B cell (primary cell): ENCODE data around the gene NCLN. TPM values are rescaled to one million over a fixed set of nuclear protein-coding genes. Genes with fewer than 3 reads are reported as not detected.

Source experiments
- ATAC-seq: fragments of 200-7000 bp; cut with Tn5 transposase; one replicate; pipeline ENCODE4 v1.10.0; 2021; ENCODE audit warnings: low read depth, mild to moderate bottlenecking, moderate number of reproducible peaks, moderate library complexity
- CTCF ChIA-PET: fragments of 350-600 bp; sonication (Branson Sonifier 250); formaldehyde crosslinking; loops from one replicate; lab custom pipeline; 2021; ENCODE audit warnings: antibody characterized with exemption, inconsistent platforms; lab: Charles Lee
- POLR2A ChIA-PET: fragments of 350-600 bp; sonication (Branson Sonifier 250); formaldehyde crosslinking; loops from one replicate; lab custom pipeline; 2021; ENCODE audit warnings: antibody characterized with exemption; lab: Charles Lee
- DNase-seq: peaks from one replicate; pipeline ENCODE4 v3.0.0; 2013
- H2AFZ ChIP-seq: 2 replicates; pipeline ENCODE4 v1.6.1; 2012; ENCODE audit warnings: mild to moderate bottlenecking, low read depth, low read length; ENCODE audit not compliant: insufficient read depth, poor library complexity, severe bottlenecking
- H3K27ac ChIP-seq, 2 donors: 1 replicate in 1 of 2; 2 replicates in 1 of 2; pipeline ENCODE4 v1.5.1; 2012 to 2013; ENCODE audit warnings: low read length in 2 of 2, mild to moderate bottlenecking in 2 of 2, moderate library complexity in 1 of 2
- H3K27me3 ChIP-seq, 4 experiments: fragments of 200-600 bp in 1 of 4; sonication (generic) in 1 of 4; replicated peaks in 1 of 4; 1 replicate in 2 of 4; 2 replicates in 2 of 4; pipeline versions ENCODE4 v1.6.1 to v1.7.0; 2013 to 2016; ENCODE audit warnings: low read length in 3 of 4, mild to moderate bottlenecking in 2 of 4, mixed read lengths in 1 of 4, moderate library complexity in 1 of 4; ENCODE audit not compliant: insufficient read depth in 4 of 4, control insufficient read depth in 3 of 4; ENCODE audit errors: control extremely low read depth in 1 of 4
- H3K36me3 ChIP-seq, 2 experiments: replicated peaks in 1 of 2; 1 replicate in 1 of 2; 2 replicates in 1 of 2; pipeline versions ENCODE4 v1.6.1 to v1.7.1; 2013; ENCODE audit warnings: low read length in 1 of 2; ENCODE audit not compliant: insufficient read depth in 2 of 2, control insufficient read depth in 1 of 2; ENCODE audit errors: control extremely low read depth in 1 of 2, extremely low read depth in 1 of 2
- H3K4me1 ChIP-seq, 2 donors: fragments of 200-600 bp in 1 of 2; sonication (generic) in 1 of 2; 1 replicate in 1 of 2; 2 replicates in 1 of 2; pipeline versions ENCODE4 v1.5.1 to v1.6.1; 2013 to 2017; ENCODE audit warnings: low read length in 2 of 2; ENCODE audit not compliant: control insufficient read depth in 2 of 2, insufficient read depth in 2 of 2
- H3K4me2 ChIP-seq: replicated peaks from 2 replicates; pipeline ENCODE3; 2012; ENCODE audit warnings: mild to moderate bottlenecking, low read depth, low read length; ENCODE audit not compliant: poor library complexity, severe bottlenecking
- H3K4me3 ChIP-seq, 5 experiments: fragments of 200-600 bp in 1 of 5; sonication (generic) in 1 of 5; 1 replicate in 3 of 5; 2 replicates in 2 of 5; pipeline versions ENCODE4 v1.5.1 to v1.7.0; 2011 to 2016; ENCODE audit warnings: low read length in 4 of 5, mild to moderate bottlenecking in 4 of 5, low read depth in 2 of 5, control low read depth in 1 of 5, moderate library complexity in 1 of 5; ENCODE audit not compliant: insufficient read depth in 1 of 5; ENCODE audit errors: control extremely low read depth in 1 of 5, extremely low read depth in 1 of 5
- H3K79me2 ChIP-seq: fragments of 200-600 bp; sonication (generic); one replicate; pipeline ENCODE4 v1.6.0; 2016; ENCODE audit warnings: low read length; ENCODE audit not compliant: control insufficient read depth, insufficient read depth
- H3K9ac ChIP-seq: fragments of 200-600 bp; sonication (generic); 2 replicates; pipeline ENCODE4 v1.6.1; 2017; ENCODE audit warnings: mild to moderate bottlenecking, low read length, moderate library complexity
- H3K9me3 ChIP-seq, 3 donors: one replicate each; pipeline versions ENCODE4 v1.6.1 to v1.7.1; 2013; ENCODE audit warnings: low read length in 2 of 3; ENCODE audit not compliant: control insufficient read depth in 2 of 3, insufficient read depth in 1 of 3; ENCODE audit errors: control extremely low read depth in 1 of 3
- H4K20me1 ChIP-seq: 2 replicates; pipeline ENCODE4 v1.6.0; 2012; ENCODE audit warnings: mild to moderate bottlenecking, low read length; ENCODE audit not compliant: insufficient read depth, control insufficient read depth, poor library complexity, severe bottlenecking
- H3K27ac Mint-ChIP-seq: one replicate; pipeline ENCODE4 v1.8.0; 2021; ENCODE audit warnings: mixed read lengths
- H3K27me3 Mint-ChIP-seq: one replicate; pipeline ENCODE4 v1.8.0; 2021; ENCODE audit warnings: mixed read lengths
- H3K4me1 Mint-ChIP-seq: one replicate; pipeline ENCODE4 v1.8.0; 2021; ENCODE audit warnings: mixed read lengths
- H3K4me3 Mint-ChIP-seq: one replicate; pipeline ENCODE4 v1.8.0; 2021; ENCODE audit warnings: mixed read lengths
- H3K9me3 Mint-ChIP-seq: one replicate; pipeline ENCODE4 v1.8.0; 2022; ENCODE audit warnings: mixed read lengths; ENCODE audit not compliant: insufficient read depth
- CTCF ChIP-seq: fragments of 200-600 bp; IDR thresholded peaks from one replicate; pipeline ENCODE4 v1.8.0; 2022; ENCODE audit warnings: antibody characterized with exemption, mild to moderate bottlenecking
- EZH2 ChIP-seq: IDR thresholded peaks from 2 replicates; pipeline ENCODE4 v1.6.1; 2012; ENCODE audit warnings: borderline replicate concordance, low read depth, mild to moderate bottlenecking, moderate library complexity, low read length; ENCODE audit not compliant: insufficient read depth, poor library complexity, severe bottlenecking
- WGBS: methylation state at CpG from one replicate; pipeline ENCODE4 v1.1.5; 2013; ENCODE audit warnings: missing lambda C conversion rate; ENCODE audit not compliant: insufficient coverage; 5-methylcytosine and 5-hydroxymethylcytosine counted together
- intact Hi-C: fragments of 100-400 bp; cut with micrococcal nuclease; formaldehyde crosslinking; loops from one replicate; pipeline ENCODE4 v1.10.0; 2022
- polyA plus RNA-seq: library from polyadenylated mRNA; depleted of rRNA; stranded (reverse); fragments of >200 nt; gene quantifications from 2 replicates; pipeline ENCODE4 v1.2.3, GENCODE V29; 2012
- total RNA-seq, 2 donors: library from RNA; stranded (reverse); fragments of 120-200 nt in 1 of 2; gene quantifications; 1 replicate in 1 of 2; 2 replicates in 1 of 2; pipeline versions ENCODE4 v1.2.3 to v1.2.4, GENCODE V29; 2013 to 2022

Gene NCLN
- total and polyA plus RNA-seq, 2 donors (not counting 1 experiment from before 2014, with no cell fraction given): 55.0 to 82.0 TPM

DNA sequence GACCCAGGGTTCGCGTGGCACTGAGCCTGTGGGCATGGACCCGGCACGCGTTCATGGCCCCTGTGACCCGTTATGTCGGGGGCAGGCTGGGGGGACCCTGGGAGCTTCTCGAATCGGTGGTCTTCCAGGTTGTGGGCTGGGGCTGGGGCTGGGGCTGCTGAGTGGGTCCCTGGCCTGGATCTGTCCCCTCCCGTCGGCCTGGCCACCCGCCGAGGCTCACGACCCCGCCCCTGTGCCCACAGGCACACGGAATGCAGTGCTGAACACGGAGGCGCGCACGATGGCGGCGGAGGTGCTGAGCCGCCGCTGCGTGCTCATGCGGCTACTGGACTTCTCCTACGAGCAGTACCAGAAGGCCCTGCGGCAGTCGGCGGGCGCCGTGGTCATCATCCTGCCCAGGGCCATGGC lies 6.5 kb downstream of the NCLN start:
- no peaks in the 10 kb centered on the region for H3K27me3 Mint-ChIP-seq
- Histone ChIP-seq H4K20me1 (peaks cover 68% of the 10 kb centered on the region), H3K4me3 (no peak overlapping the region), H3K4me1 (peaks cover 10 to 32% of the 10 kb centered on the region in 2 donors), H3K27ac (no peak overlapping the region), H3K36me3 (peaks cover 0 to 26% of the 10 kb centered on the region in 2 experiments), H2AFZ (no peak overlapping the region), H3K9me3 (peaks cover 0 to 11% (median 0%) of the 10 kb centered on the region in 3 donors), H3K79me2 (peaks cover 68% of the 10 kb centered on the region), H3K9ac (no peak overlapping the region), H3K27me3 (no peaks in the 10 kb centered on the region), H3K4me2 (no peak overlapping the region)
- 96% methylated on average over 32 of the region's 32 CpGs for WGBS
- intact Hi-C loops: no loop called here
- POLR2A ChIA-PET: no interaction called here
- H3K4me3 Mint-ChIP-seq: no peak overlapping the region
- peaks cover 28% of the 10 kb centered on the region for H3K4me1 Mint-ChIP-seq
- DNase-seq (no peak), ATAC-seq (no peak)
- TF ChIP-seq CTCF (no peak), EZH2 (no peak)
- no peaks in the 10 kb centered on the region for H3K9me3 Mint-ChIP-seq
- no peak overlapping the region for H3K27ac Mint-ChIP-seq
- CTCF ChIA-PET: no interaction called here

DNA sequence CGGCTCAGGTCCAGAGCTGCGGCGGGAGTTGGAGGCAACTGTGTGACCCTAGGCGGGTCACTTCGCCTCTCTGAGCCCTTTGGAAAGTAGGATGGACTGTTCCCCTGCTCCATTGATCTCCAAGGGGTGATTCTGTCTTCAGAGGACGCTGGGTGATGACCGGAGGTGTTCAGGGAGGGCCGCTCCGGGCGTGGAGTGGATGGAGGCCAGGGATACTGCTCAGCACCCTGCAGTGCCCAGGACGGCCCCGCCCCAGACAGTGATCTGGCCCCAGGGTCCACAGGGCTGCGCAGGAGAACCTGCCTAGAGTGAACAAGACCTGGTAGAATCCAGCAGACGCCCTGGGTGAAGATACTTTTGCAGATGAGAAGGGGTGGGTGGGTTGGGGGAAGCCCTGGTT lies 7.0 kb downstream of the NCLN start:
- Mint-ChIP-seq H3K4me1 (peaks cover 24% of the 10 kb centered on the region), H3K27me3 (no peaks in the 10 kb centered on the region), H3K9me3 (no peaks in the 10 kb centered on the region), H3K4me3 (no peak overlapping the region), H3K27ac (no peak overlapping the region)
- Histone ChIP-seq H3K27ac (no peak overlapping the region), H2AFZ (no peak overlapping the region), H3K9me3 (peaks cover 0 to 11% (median 0%) of the 10 kb centered on the region in 3 donors), H3K4me3 (no peak overlapping the region), H3K9ac (no peak overlapping the region), H3K79me2 (peaks cover 63% of the 10 kb centered on the region), H3K4me1 (peaks cover 9 to 27% of the 10 kb centered on the region in 2 donors), H3K4me2 (no peak overlapping the region), H3K36me3 (peaks cover 0 to 26% of the 10 kb centered on the region in 2 experiments), H3K27me3 (no peaks in the 10 kb centered on the region), H4K20me1 (peaks cover 63% of the 10 kb centered on the region)
- no peak for TF ChIP-seq CTCF
- no peak for TF ChIP-seq EZH2
- CTCF ChIA-PET: no interaction called here
- DNase-seq (no peak), ATAC-seq (no peak)
- POLR2A ChIA-PET: no interaction called here
- 95% methylated on average over 12 of the region's 14 CpGs for WGBS
- intact Hi-C loops: no loop called here
